Vagina (tissue), 2 donors: ENCODE data around the gene ZNF644. TPM values are rescaled to one million over a fixed set of nuclear protein-coding genes. Genes with fewer than 3 reads are reported as not detected.

Experiments
- DNase-seq, 2 donors: peaks; one replicate each; pipeline ENCODE4 v3.0.0-alpha.2; 2017; ENCODE audit errors: extremely low spot score in 2 of 2
- H3K27ac ChIP-seq: fragments of 200-600 bp; sonication (generic); one replicate; pipeline ENCODE4 v1.5.1; 2019
- H3K27me3 ChIP-seq: fragments of 200-600 bp; sonication (generic); one replicate; pipeline ENCODE4 v1.5.1; 2019
- H3K36me3 ChIP-seq, 2 donors: fragments of 200-600 bp; sonication (generic); one replicate each; pipeline ENCODE4 v1.5.1; 2017 to 2019
- H3K4me1 ChIP-seq: fragments of 200-600 bp; sonication (generic); one replicate; pipeline ENCODE4 v1.5.1; 2019
- H3K4me3 ChIP-seq, 2 donors: fragments of 200-600 bp; sonication (generic); 1 replicate in 1 of 2; 2 replicates in 1 of 2; pipeline ENCODE4 v1.5.1; 2016 to 2019
- H3K9me3 ChIP-seq: fragments of 200-600 bp; sonication (generic); one replicate; pipeline ENCODE4 v1.5.1; 2019
- CTCF ChIP-seq, 3 experiments: fragments of 450-650 bp in 2 of 3; fragments of 200-600 bp in 1 of 3; sonication (generic) in 1 of 3; IDR thresholded peaks; one replicate each; pipeline ENCODE4 v1.5.1; 2017 to 2019; ENCODE audit warnings: antibody characterized with exemption in 3 of 3, mild to moderate bottlenecking in 2 of 3, moderate library complexity in 2 of 3
- POLR2A ChIP-seq, 2 donors: fragments of 450-650 bp; IDR thresholded peaks; one replicate each; pipeline ENCODE4 v1.6.1; 2017; ENCODE audit warnings: antibody characterized with exemption in 2 of 2, mild to moderate bottlenecking in 2 of 2, moderate library complexity in 2 of 2
- POLR2AphosphoS5 ChIP-seq, 2 donors: sonication (generic); formaldehyde crosslinking; IDR thresholded peaks; one replicate each; pipeline ENCODE4 v1.9.0; 2017; ENCODE audit warnings: antibody characterized with exemption in 2 of 2, mild to moderate bottlenecking in 2 of 2, low read depth in 1 of 2; ENCODE audit not compliant: insufficient read depth in 1 of 2
- intact Hi-C: fragments of 100-400 bp; cut with DNase I; formaldehyde crosslinking; loops from one replicate; pipeline ENCODE4 v1.15.1; 2023
- total RNA-seq: library from RNA; depleted of rRNA; stranded (reverse); fragments of >200 nt; gene quantifications from one replicate; pipeline ENCODE4 v1.2.3, GENCODE V29; 2016

The ZNF644 gene
- total RNA-seq, 1 donor from 2014 or later = 57.9 TPM

GRCh38 chr1:90996742-90997413, 25.0 kb downstream of the ZNF644 start:
- Histone ChIP-seq H3K4me1 (peaks cover 11% of the 10 kb centered on the region), H3K27me3 (no peaks in the 10 kb centered on the region), H3K9me3 (no peaks in the 10 kb centered on the region), H3K36me3 (no peaks in the 10 kb centered on the region), H3K4me3 (no peak overlapping the region), H3K27ac (no peak overlapping the region)
- no peak for DNase-seq
- TF ChIP-seq POLR2A (IDR thresholded peaks at IDR 0.05) (no peak), CTCF (IDR thresholded peaks at IDR 0.05) (no peak), POLR2AphosphoS5 (IDR thresholded peaks at IDR 0.05; ENCODE audit: insufficient read depth in 1 of 2, low read depth in 1 of 2) (no peak)
- intact Hi-C loops = no loop called here

- Histone ChIP-seq H3K27me3 (no peaks in the 10 kb centered on the region), H3K4me3 (no peak overlapping the region)
- TF ChIP-seq POLR2A (IDR thresholded peaks at IDR 0.05) (no peak), POLR2AphosphoS5 (IDR thresholded peaks at IDR 0.05; ENCODE audit: insufficient read depth in 1 of 2, low read depth in 1 of 2) (no peak), CTCF (IDR thresholded peaks at IDR 0.05) (no peak)
These were observed 26.4 kb downstream of the ZNF644 start for GRCh38 chr1:90995311-90995894.

GRCh38 chr1:90994461-90994860, 27.4 kb downstream of the ZNF644 start:
- intact Hi-C loops = no loop called here
- no peak for DNase-seq
- Histone ChIP-seq H3K4me1 (peaks cover 11% of the 10 kb centered on the region), H3K9me3 (no peaks in the 10 kb centered on the region), H3K27me3 (no peaks in the 10 kb centered on the region), H3K36me3 (no peaks in the 10 kb centered on the region), H3K27ac (no peak overlapping the region), H3K4me3 (no peak overlapping the region)
- TF ChIP-seq POLR2A (IDR thresholded peaks at IDR 0.05) (no peak), POLR2AphosphoS5 (IDR thresholded peaks at IDR 0.05; ENCODE audit: insufficient read depth in 1 of 2, low read depth in 1 of 2) (no peak), CTCF (IDR thresholded peaks at IDR 0.05) (no peak)

More at GRCh38 chr1:90995311-90995894, 26.4 kb downstream of the ZNF644 start:
- Histone ChIP-seq H3K27ac (no peak overlapping the region), H3K4me1 (peaks cover 11% of the 10 kb centered on the region), H3K36me3 (no peaks in the 10 kb centered on the region), H3K9me3 (no peaks in the 10 kb centered on the region)
- no peak for DNase-seq
- intact Hi-C loops = no loop called here

GRCh38 chr1:90993245-90993644, 28.6 kb downstream of the ZNF644 start:
- H3K4me3 ChIP-seq = no peak overlapping the region
- TF ChIP-seq POLR2AphosphoS5 (IDR thresholded peaks at IDR 0.05; ENCODE audit: insufficient read depth in 1 of 2, low read depth in 1 of 2) = no peak
- no peak for TF ChIP-seq CTCF (IDR thresholded peaks at IDR 0.05)
- no peak for TF ChIP-seq POLR2A (IDR thresholded peaks at IDR 0.05)

GRCh38 chr1:90990779-90991178, 31.1 kb downstream of the ZNF644 start:
- Histone ChIP-seq H3K27me3 (no peaks in the 10 kb centered on the region), H3K36me3 (no peaks in the 10 kb centered on the region), H3K27ac (no peak overlapping the region), H3K4me3 (no peak overlapping the region), H3K4me1 (peaks cover 11% of the 10 kb centered on the region), H3K9me3 (no peaks in the 10 kb centered on the region)
- intact Hi-C loops = no loop called here
- TF ChIP-seq POLR2A (IDR thresholded peaks at IDR 0.05) (no peak), POLR2AphosphoS5 (IDR thresholded peaks at IDR 0.05; ENCODE audit: insufficient read depth in 1 of 2, low read depth in 1 of 2) (no peak), CTCF (IDR thresholded peaks at IDR 0.05) (no peak)
- no peak for DNase-seq

More at GRCh38 chr1:90993245-90993644, 28.6 kb downstream of the ZNF644 start:
- intact Hi-C loops = no loop called here
- no peaks in the 10 kb centered on the region for H3K27me3 ChIP-seq
- H3K9me3 ChIP-seq = no peaks in the 10 kb centered on the region
- DNase-seq = no peak
- H3K36me3 ChIP-seq = no peaks in the 10 kb centered on the region
- H3K4me1 ChIP-seq = peaks cover 11% of the 10 kb centered on the region
- H3K27ac ChIP-seq = no peak overlapping the region
